ENCODE results near the gene NECAB3.

NECAB3 gene

GRCh38 chr20:33674294-33675135, at the start of gene NECAB3:
Gene NECAB3, minus strand, starts transcription at chr20:33674428. Its CDS starts 76 bp downstream, at chr20:33674352.
- ATAC-seq, result peak; percentile 79

GRCh38 chr20:33721391-33722140, 47.3 kb upstream of the NECAB3 start:
- no peak for ATAC-seq
- Mint-ChIP-seq H3K27me3 (no peaks in the 10 kb centered on the region), H3K4me3 (peak overlapping the region; percentile 78 to 79), H3K27ac (no peak overlapping the region), H3K9me3 (no peaks in the 10 kb centered on the region), H3K4me1 (peaks cover 28% of the 10 kb centered on the region)
- DNase-seq, result no peak

More at GRCh38 chr20:33674294-33675135, at the start of gene NECAB3:
- no peaks in the 10 kb centered on the region for H3K27me3 Mint-ChIP-seq
- H3K4me3 Mint-ChIP-seq, result peak within 1 kb of the TSS; percentile 85 to 86
- peaks cover 64% of the 10 kb centered on the region for H3K4me1 Mint-ChIP-seq
- no peaks in the 10 kb centered on the region for H3K9me3 Mint-ChIP-seq
- peak; percentile 52 to 67 for DNase-seq
- H3K27ac Mint-ChIP-seq, result peak within 1 kb of the TSS; percentile 36 to 82

GRCh38 chr20:33719989-33720709, 45.9 kb upstream of the NECAB3 start, which contains the start of gene PXMP4:
Gene PXMP4, minus strand, starts transcription at chr20:33720310. Its CDS starts 103 bp downstream, at chr20:33720207.
- Mint-ChIP-seq H3K27ac (peak within 1 kb of the TSS; percentile 95 to 97), H3K27me3 (no peaks in the 10 kb centered on the region), H3K4me1 (peaks cover 28% of the 10 kb centered on the region), H3K9me3 (no peaks in the 10 kb centered on the region), H3K4me3 (peak within 1 kb of the TSS; percentile 78 to 87)
- ATAC-seq, result peak; percentile 99
- peak; percentile 82 to 92 for DNase-seq

- ATAC-seq, result peak; percentile 0
- no peaks in the 10 kb centered on the region for H3K27me3 Mint-ChIP-seq
These were observed 45.2 kb upstream of the NECAB3 start for GRCh38 chr20:33719277-33719988.

GRCh38 chr20:33716498-33716897, 42.3 kb upstream of the NECAB3 start:
- H3K27ac Mint-ChIP-seq, result peak overlapping the region; percentile 29 to 55
- H3K27me3 Mint-ChIP-seq, result no peaks in the 10 kb centered on the region
- H3K9me3 Mint-ChIP-seq, result no peaks in the 10 kb centered on the region
- no peak overlapping the region for H3K4me3 Mint-ChIP-seq
- ATAC-seq (no peak), DNase-seq (no peak)
- peaks cover 28% of the 10 kb centered on the region for H3K4me1 Mint-ChIP-seq

More at GRCh38 chr20:33719277-33719988, 45.2 kb upstream of the NECAB3 start:
- peak in 1 of 2 donors; percentile 18 for DNase-seq
- H3K4me1 Mint-ChIP-seq, result peaks cover 28% of the 10 kb centered on the region
- H3K4me3 Mint-ChIP-seq, result peak overlapping the region; percentile 76 to 87
- H3K9me3 Mint-ChIP-seq, result no peaks in the 10 kb centered on the region
- H3K27ac Mint-ChIP-seq, result peak overlapping the region; percentile 95 to 97

GRCh38 chr20:33713865-33714367, 39.7 kb upstream of the NECAB3 start:
- H3K27ac Mint-ChIP-seq, result peak overlapping the region in 1 of 2 donors; percentile 49
- no peaks in the 10 kb centered on the region for H3K9me3 Mint-ChIP-seq
- no peak for ATAC-seq
- no peak overlapping the region for H3K4me3 Mint-ChIP-seq
- no peak for DNase-seq
- no peaks in the 10 kb centered on the region for H3K27me3 Mint-ChIP-seq
- peaks cover 25% of the 10 kb centered on the region for H3K4me1 Mint-ChIP-seq

GRCh38 chr20:33711446-33711738, 37.2 kb upstream of the NECAB3 start:
- Mint-ChIP-seq H3K4me1 (peaks cover 19% of the 10 kb centered on the region), H3K9me3 (no peaks in the 10 kb centered on the region), H3K27ac (no peak overlapping the region), H3K27me3 (no peaks in the 10 kb centered on the region), H3K4me3 (no peak overlapping the region)
- ATAC-seq (no peak), DNase-seq (no peak)

GRCh38 chr20:33710681-33711445, 36.6 kb upstream of the NECAB3 start:
- H3K27ac Mint-ChIP-seq, result no peak overlapping the region
- DNase-seq (no peak), ATAC-seq (no peak)
- no peaks in the 10 kb centered on the region for H3K9me3 Mint-ChIP-seq
- no peaks in the 10 kb centered on the region for H3K27me3 Mint-ChIP-seq
- no peak overlapping the region for H3K4me3 Mint-ChIP-seq
- peaks cover 19% of the 10 kb centered on the region for H3K4me1 Mint-ChIP-seq

- H3K27me3 Mint-ChIP-seq, result no peaks in the 10 kb centered on the region
These were observed 35.8 kb upstream of the NECAB3 start for GRCh38 chr20:33709905-33710541.

GRCh38 chr20:33709398-33709797, 35.2 kb upstream of the NECAB3 start:
- Mint-ChIP-seq H3K9me3 (no peaks in the 10 kb centered on the region), H3K4me1 (peaks cover 19% of the 10 kb centered on the region), H3K27ac (no peak overlapping the region), H3K4me3 (no peak overlapping the region), H3K27me3 (no peaks in the 10 kb centered on the region)
- ATAC-seq, result no peak
- DNase-seq, result no peak

More at GRCh38 chr20:33709905-33710541, 35.8 kb upstream of the NECAB3 start:
- Mint-ChIP-seq H3K4me3 (no peak overlapping the region), H3K27ac (no peak overlapping the region), H3K4me1 (peaks cover 19% of the 10 kb centered on the region), H3K9me3 (no peaks in the 10 kb centered on the region)
- DNase-seq, result no peak
- peak; percentile 18 for ATAC-seq

GRCh38 chr20:33707668-33708067, 33.4 kb upstream of the NECAB3 start:
- Mint-ChIP-seq H3K9me3 (no peaks in the 10 kb centered on the region), H3K27ac (no peak overlapping the region), H3K4me3 (no peak overlapping the region), H3K27me3 (no peaks in the 10 kb centered on the region), H3K4me1 (peaks cover 19% of the 10 kb centered on the region)
- DNase-seq (no peak), ATAC-seq (no peak)

GRCh38 chr20:33704197-33704924, 30.1 kb upstream of the NECAB3 start:
- DNase-seq, result no peak
- ATAC-seq, result no peak
- Mint-ChIP-seq H3K4me3 (no peak overlapping the region), H3K9me3 (no peaks in the 10 kb centered on the region), H3K27me3 (no peaks in the 10 kb centered on the region), H3K4me1 (peaks cover 2% of the 10 kb centered on the region), H3K27ac (no peak overlapping the region)

- Mint-ChIP-seq H3K4me3 (no peak overlapping the region), H3K27me3 (no peaks in the 10 kb centered on the region), H3K4me1 (no peaks in the 10 kb centered on the region), H3K27ac (no peak overlapping the region), H3K9me3 (peaks cover 0 to 1% of the 10 kb centered on the region in 2 donors)
- DNase-seq (no peak), ATAC-seq (no peak)
These were observed 29.4 kb upstream of the NECAB3 start for GRCh38 chr20:33703498-33704137.

Data from stimulated activated naive CD8-positive, alpha-beta T cell treated with anti-CD3 and anti-CD28 coated beads, Interleukin-15, amount 100 ng/mL, for 72 hours (primary cell).